Cerebellar nuclear complex (tissue), 1 donor: Measurements from ENCODE around the gene PDZD2.

Source experiments
- DNase-seq, 2 experiments: peaks; one replicate each; lab custom pipeline; 2025; lab: John Stamatoyannopoulos, UW

PDZD2 gene

GRCh38 chr5:32042551-32042961 lies 403.6 kb downstream of the PDZD2 start:
- no peak for DNase-seq

GRCh38 chr5:32043105-32043504 lies 404.2 kb downstream of the PDZD2 start:
- no peak for DNase-seq

DNA sequence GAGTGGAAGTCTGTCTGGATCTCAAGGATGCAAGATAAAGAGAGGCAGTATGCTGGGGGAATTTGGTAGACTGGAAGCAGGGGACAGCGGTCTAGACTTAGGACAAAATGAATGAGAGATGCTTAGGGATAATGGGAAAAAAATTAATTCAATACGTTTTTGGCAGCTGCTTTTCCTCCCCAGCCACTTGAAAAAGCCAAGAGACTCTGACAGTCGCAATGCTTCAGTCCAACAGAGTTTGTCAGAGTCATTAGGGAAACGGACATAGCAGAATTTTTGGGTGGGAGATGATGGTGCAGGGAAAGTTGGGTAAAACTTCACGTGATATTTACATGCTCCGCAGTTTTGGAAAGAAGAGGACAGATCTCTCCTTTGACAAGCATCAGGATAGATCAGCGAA lies 405.5 kb downstream of the PDZD2 start:
- no peak for DNase-seq

GRCh38 chr5:32044939-32045338 lies 406.0 kb downstream of the PDZD2 start:
- DNase-seq, result no peak

DNA sequence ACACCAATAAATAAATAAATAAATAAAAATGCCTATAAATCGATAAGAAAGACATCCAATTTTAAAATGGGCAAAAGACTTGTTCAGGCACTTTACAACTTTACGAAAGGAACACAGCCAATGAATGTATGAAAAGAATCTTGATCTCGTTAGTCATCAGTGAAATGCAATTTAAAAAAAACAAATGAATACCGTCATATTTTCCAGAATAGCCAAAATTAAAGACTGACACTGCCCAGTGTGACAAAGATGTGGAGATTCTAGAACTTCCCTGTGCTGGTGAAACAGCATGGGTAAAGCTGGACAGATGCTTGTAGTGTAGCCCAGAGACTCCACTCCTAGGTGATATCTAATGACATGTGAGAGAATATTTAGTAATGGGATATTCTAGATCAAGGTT lies 408.1 kb downstream of the PDZD2 start:
- no peak for DNase-seq

- DNase-seq, result no peak
Measured at GRCh38 chr5:32051796-32052195, 412.9 kb downstream of the PDZD2 start.

DNA sequence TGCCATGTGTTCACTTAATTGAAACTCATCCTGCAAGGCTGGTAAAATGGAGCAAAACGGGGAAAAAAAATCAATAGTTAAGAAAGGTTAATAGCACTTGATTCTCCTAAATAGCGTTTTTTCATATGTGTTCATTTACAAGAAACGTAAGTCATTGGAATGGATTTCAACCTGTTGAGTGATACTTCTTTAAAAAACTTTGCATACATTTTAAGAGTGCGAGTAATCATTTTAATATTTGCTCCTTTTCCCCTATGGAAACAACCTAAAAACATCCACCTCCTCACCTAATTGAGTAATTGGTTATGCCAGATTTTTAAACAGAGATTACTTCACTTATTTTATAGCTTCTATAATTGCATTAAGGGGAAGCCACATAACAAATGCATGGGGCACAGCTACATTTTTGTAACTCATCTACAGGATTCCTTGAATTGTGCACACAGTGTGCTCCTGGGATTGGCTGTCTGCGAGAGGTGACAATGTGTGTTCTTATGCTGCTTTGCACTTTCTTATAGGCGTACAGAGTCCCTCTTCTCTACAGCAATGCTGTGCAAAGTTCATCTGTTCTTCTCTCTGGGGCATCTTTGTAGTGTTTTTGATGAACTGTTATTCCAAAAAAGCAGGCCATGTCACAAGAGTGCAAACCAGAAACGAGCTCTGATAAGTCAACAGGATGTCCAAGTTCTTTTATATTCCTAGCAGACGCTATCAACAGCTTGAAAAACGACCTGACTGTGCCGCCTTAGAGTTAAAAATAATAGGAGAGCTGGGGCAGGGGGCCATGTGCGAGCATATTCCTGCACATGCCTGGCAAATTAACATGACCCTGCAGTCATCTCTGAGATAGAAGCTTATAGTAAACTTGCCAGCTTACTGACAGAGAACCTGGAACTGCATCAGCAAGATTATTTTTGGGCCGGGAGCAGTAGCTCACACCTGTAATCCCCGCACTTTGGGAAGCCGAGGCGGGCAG lies 417.2 kb downstream of the PDZD2 start:
- no peak for DNase-seq

GRCh38 chr5:32057187-32058096 lies 418.5 kb downstream of the PDZD2 start:
- no peak for DNase-seq

GRCh38 chr5:32058101-32058500 lies 419.2 kb downstream of the PDZD2 start:
- no peak for DNase-seq

DNA sequence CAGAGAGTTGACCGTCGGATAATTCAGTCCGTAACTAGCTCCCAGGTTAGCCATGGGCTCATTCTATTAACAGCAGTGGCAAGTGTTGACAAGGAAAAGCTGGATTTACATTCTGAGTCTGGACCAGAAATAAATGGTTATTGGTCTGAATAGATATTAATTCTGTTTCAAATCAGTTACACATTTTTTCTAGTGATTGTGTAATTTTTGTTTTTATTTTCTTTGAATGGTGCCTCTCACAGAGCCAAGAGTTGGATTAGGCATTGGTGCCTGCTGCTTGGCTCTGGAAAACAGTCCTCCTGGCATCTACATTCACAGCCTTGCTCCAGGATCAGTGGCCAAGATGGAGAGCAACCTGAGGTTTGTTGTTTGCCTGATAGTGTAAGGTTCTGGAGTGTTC lies 420.1 kb downstream of the PDZD2 start:
- no peak for DNase-seq

GRCh38 chr5:32059761-32060530 lies 421.0 kb downstream of the PDZD2 start:
- no peak for DNase-seq

- DNase-seq, result no peak
Measured at GRCh38 chr5:32061236-32061635, 422.3 kb downstream of the PDZD2 start.

DNA sequence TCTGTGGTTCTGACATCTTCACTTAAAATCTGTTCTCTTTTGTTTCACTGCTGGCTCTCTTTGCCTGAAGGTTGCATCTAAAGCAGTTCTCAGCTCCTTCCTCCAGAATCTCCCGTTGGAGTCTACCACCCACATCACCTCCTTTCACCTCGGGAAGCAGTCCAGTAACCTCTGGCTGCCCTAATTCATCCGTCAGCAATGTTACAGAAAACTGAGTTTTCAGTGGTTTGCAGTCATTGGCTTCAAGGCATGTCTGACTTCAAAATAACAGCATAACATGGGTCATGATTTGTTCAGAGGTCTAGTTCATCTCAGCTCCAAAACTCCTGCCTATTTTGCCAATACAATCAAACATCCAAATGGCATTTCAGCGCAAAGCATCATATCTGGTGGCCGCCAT lies 427.5 kb downstream of the PDZD2 start:
- no peak for DNase-seq

GRCh38 chr5:32067774-32068470 lies 429.0 kb downstream of the PDZD2 start:
- no peak for DNase-seq

DNA sequence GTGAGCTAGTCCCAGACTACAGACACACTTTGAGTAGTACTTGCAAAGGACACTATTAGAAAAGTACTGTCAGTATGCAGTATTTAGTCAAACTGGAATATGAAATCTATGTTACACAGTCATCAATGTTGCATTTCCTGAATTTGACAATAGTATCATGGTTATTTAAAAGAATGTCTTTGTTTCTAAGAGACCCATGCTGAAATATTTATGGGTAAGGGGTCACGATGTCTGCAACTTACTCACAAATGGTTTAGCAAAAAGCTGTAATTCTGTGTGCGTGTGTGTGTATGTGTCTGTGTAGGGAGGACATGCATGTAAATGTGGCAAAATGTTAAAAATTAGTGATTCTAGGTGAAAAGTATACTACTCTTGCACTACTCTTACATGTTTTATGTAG lies 429.6 kb downstream of the PDZD2 start:
- no peak for DNase-seq

GRCh38 chr5:32069396-32069795 lies 430.5 kb downstream of the PDZD2 start:
- no peak for DNase-seq

DNA sequence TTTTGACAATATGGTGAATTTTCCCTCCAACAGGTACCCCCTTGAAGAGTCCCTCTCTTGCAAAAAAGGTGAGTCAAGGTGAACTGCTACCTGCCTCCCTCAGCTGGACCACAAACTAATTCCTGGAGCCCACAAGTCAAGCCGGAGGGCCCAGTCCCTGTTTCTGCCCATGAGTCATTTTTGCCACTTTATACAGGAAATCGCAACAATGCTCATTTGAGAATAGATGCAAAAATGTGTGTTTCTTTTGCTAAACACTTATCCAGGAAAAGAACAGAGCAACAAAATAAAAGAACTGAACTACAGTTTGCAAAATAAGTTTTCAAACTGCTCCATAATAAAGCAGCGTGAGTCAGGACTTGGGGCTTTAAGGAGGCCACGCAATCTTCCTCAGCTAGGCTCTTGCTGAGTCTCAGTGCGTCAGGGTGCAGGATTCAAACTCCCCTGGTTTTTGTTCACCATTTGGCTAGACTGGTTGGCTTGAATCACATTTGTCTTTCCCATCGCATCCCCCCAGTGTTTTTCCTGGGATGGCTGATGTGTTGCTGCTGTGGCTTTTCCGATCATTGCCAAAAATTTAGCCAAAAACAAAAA lies 432.5 kb downstream of the PDZD2 start:
- DNase-seq, result no peak

DNA sequence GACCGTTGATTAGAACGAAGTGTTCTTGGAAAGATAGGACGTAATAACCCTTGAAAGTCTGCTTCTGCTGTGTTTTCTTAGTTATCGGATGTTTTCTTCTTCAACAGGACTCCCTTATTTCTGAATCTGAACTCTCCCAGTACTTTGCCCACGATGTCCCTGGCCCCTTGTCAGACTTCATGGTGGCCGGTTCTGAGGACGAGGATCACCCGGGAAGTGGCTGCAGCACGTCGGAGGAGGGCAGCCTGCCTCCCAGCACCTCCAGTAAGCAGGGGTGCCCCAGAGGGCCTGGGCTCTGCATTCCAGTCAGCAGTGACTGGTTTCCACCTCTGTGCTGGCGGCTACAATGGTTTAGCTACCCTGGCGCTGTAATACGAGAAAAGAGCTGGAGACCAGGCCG lies 433.1 kb downstream of the PDZD2 start:
- no peak for DNase-seq

DNA sequence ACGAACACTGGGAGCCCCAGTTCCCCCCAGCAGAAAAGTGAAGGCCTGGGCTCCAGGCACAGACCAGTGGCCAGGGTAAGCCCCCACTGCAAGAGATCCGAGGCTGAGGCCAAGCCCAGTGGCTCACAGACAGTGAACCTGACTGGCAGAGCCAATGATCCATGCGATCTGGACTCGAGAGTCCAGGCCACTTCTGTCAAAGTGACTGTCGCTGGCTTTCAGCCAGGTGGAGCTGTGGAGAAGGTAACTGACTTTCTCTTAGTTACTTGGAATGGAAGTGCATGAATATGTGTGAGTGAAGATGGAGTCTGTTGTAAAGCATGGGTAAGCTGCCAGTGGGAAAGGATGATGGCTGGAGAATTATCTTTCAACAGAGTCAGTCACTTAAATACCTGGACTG lies 435.5 kb downstream of the PDZD2 start:
- no peak for DNase-seq

DNA sequence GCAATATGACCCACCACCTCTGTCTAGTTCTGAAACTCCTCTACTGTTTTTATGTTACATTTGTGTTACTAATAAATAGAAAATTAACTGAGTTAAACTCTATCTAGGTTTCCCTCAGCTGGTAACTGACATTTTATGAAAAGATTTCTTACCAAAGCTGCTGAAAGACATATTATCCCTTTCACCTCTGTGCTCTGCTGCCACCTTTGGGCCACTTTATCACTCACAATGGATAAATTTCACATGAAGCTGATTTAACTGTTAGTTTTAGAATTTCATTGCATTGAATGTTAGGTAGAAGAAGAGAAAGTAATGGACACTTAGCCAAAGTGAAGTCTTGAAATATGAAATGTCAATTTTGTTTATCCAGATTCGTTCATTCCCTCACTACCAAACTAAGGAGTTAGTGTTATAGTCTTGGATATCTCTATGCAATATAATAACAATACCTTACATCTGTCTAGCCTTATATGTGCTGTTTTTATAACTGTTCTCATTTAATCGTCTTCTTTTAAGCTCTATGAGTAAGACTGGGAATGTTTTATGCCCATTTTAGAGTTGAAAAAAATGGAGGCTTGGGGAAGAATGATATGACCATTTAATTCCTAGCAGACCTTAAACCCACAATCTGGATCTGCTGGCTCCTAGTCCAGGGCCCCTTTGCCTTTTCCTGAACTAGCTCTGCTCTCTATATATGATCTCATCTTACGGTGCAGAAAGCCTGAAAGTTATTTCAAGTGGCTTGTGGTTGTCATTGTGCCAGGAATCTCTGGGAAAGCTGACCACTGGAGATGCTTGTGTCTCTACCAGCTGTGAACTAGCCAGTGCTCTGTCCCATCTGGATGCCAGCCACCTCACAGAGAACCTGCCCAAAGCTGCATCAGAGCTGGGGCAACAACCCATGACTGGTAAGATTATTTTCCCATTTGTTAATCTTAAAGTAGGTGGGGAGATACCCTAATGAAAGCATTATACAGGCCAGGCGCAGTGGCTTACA lies 438.1 kb downstream of the PDZD2 start:
- DNase-seq, result no peak
